Measurements from ENCODE around the gene COG5. TPM values are rescaled to one million over a fixed set of nuclear protein-coding genes. Genes with fewer than 3 reads are reported as not detected.

The COG5 gene
- total and polyA plus RNA-seq, 9 of the 15 experiments (the other 6 are each of a cell fraction or from before 2014, with no cell fraction given) = 15.3 to 75.1 (median 56.4) TPM

GRCh38 chr7:107563775-107564552, at the start of gene COG5, which contains the start of gene DUS4L (continued):
- peak; percentile 97 for TF ChIP-seq ARID4B (CRISPR knock-in tag; IDR thresholded peaks at IDR 0.05)
- TF ChIP-seq XRCC5 (IDR thresholded peaks at IDR 0.05; ENCODE audit: low read depth, low read length) = peak; percentile 39
- TF ChIP-seq, protein P1, sequence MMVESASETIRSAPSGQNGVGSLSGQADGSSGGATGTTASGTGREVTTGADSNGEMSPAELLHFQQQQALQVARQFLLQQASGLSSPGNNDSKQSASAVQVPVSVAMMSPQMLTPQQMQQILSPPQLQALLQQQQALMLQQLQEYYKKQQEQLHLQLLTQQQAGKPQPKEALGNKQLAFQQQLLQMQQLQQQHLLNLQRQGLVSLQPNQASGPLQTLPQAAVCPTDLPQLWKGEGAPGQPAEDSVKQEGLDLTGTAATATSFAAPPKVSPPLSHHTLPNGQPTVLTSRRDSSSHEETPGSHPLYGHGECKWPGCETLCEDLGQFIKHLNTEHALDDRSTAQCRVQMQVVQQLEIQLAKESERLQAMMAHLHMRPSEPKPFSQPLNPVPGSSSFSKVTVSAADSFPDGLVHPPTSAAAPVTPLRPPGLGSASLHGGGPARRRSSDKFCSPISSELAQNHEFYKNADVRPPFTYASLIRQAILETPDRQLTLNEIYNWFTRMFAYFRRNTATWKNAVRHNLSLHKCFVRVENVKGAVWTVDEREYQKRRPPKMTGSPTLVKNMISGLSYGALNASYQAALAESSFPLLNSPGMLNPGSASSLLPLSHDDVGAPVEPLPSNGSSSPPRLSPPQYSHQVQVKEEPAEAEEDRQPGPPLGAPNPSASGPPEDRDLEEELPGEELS (CRISPR knock-in tag; IDR thresholded peaks at IDR 0.05; ENCODE audit: borderline replicate concordance) = peak; percentile 24; the same call in 1 of the 2 replicates
- TF ChIP-seq, protein P2, sequence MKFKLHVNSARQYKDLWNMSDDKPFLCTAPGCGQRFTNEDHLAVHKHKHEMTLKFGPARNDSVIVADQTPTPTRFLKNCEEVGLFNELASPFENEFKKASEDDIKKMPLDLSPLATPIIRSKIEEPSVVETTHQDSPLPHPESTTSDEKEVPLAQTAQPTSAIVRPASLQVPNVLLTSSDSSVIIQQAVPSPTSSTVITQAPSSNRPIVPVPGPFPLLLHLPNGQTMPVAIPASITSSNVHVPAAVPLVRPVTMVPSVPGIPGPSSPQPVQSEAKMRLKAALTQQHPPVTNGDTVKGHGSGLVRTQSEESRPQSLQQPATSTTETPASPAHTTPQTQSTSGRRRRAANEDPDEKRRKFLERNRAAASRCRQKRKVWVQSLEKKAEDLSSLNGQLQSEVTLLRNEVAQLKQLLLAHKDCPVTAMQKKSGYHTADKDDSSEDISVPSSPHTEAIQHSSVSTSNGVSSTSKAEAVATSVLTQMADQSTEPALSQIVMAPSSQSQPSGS (CRISPR knock-in tag; IDR thresholded peaks at IDR 0.05) = 0 out of 2 replicates have a peak, but pooled peaks have one; percentile 38
- TF ChIP-seq POLR2B (IDR thresholded peaks at IDR 0.05; ENCODE audit: low read depth, partially characterized antibody) = peak; percentile 88
- TF ChIP-seq PREB (CRISPR knock-in tag; IDR thresholded peaks at IDR 0.05) = no peak
- TF ChIP-seq MECOM (CRISPR knock-in tag; IDR thresholded peaks at IDR 0.05) = no peak
- TF ChIP-seq PCBP1 (IDR thresholded peaks at IDR 0.05; ENCODE audit: low read depth, low read length, poor library complexity, severe bottlenecking) = peak; percentile 81
- peak; percentile 97 for TF ChIP-seq C11orf30 (IDR thresholded peaks at IDR 0.05; ENCODE audit: low read depth)
- TF ChIP-seq ZNF23 (CRISPR knock-in tag; IDR thresholded peaks at IDR 0.05) = no peak
- TF ChIP-seq ZNF212 (CRISPR knock-in tag; IDR thresholded peaks at IDR 0.05) = 0 out of 2 replicates have a peak, but pooled peaks have one; percentile 52
- no peak for TF ChIP-seq COPS2 (conservative IDR thresholded peaks at IDR 0.05)
- TF ChIP-seq CBFB (CRISPR knock-in tag; IDR thresholded peaks at IDR 0.05) = peak; percentile 41; the same call in 1 of the 2 replicates
- TF ChIP-seq ZNF764 (CRISPR knock-in tag; IDR thresholded peaks at IDR 0.05; ENCODE audit: low read depth) = peak; percentile 75; the same call in 1 of the 2 replicates
- no peak for TF ChIP-seq ZSCAN29 (IDR thresholded peaks at IDR 0.05)
- TF ChIP-seq CHD4 (IDR thresholded peaks at IDR 0.05; ENCODE audit: insufficient read depth, insufficient replicate concordance, low read depth, low read length, poor library complexity, severe bottlenecking) = no peak
- TF ChIP-seq CTBP1 (IDR thresholded peaks at IDR 0.05; ENCODE audit: borderline replicate concordance) = peak; percentile 31; the same call in 1 of the 2 replicates
- TF ChIP-seq ZNF24 (IDR thresholded peaks at IDR 0.05) = no peak
- peak; percentile 98 for TF ChIP-seq POLR2G (IDR thresholded peaks at IDR 0.05; ENCODE audit: low read depth, low read length)
